Common myeloid progenitor, CD34-positive (primary cell): ENCODE data around the gene NXPH3.

Experiments used
- CTCF ChIA-PET: fragments of 350-600 bp; sonication (Branson Sonifier 250); formaldehyde crosslinking; loops from one replicate; lab custom pipeline; 2021; ENCODE audit warnings: antibody characterized with exemption; lab: Charles Lee
- POLR2A ChIA-PET: fragments of 350-600 bp; sonication (Branson Sonifier 250); formaldehyde crosslinking; loops from one replicate; lab custom pipeline; 2021; ENCODE audit warnings: antibody characterized with exemption; lab: Charles Lee
- DNase-seq, 3 donors: peaks; one replicate each; pipeline versions ENCODE4 v3.0.0 to v3.0.0-alpha.2; 2013
- H3K27ac ChIP-seq, 2 experiments: 1 replicate in 1 of 2; 2 replicates in 1 of 2; pipeline ENCODE4 v1.7.0; 2013; ENCODE audit warnings: inconsistent platforms in 2 of 2, low read length in 2 of 2, mild to moderate bottlenecking in 2 of 2, low read depth in 1 of 2, moderate library complexity in 1 of 2; ENCODE audit not compliant: severe bottlenecking in 2 of 2, insufficient read depth in 1 of 2, poor library complexity in 1 of 2
- H3K27me3 ChIP-seq, 5 experiments: replicated peaks in 2 of 5; 1 replicate in 3 of 5; 2 replicates in 2 of 5; pipeline versions ENCODE4 v1.6.1 to v1.7.0; 2013; ENCODE audit warnings: low read length in 4 of 5, mild to moderate bottlenecking in 2 of 5, moderate library complexity in 2 of 5, inconsistent platforms in 1 of 5; ENCODE audit not compliant: insufficient read depth in 5 of 5, control insufficient read depth in 4 of 5
- H3K36me3 ChIP-seq, 4 experiments: 1 replicate in 2 of 4; 2 replicates in 2 of 4; pipeline versions ENCODE4 v1.6.1 to v1.7.0; 2013; ENCODE audit warnings: low read length in 3 of 4, control low read depth in 1 of 4, mild to moderate bottlenecking in 1 of 4; ENCODE audit not compliant: control insufficient read depth in 4 of 4, insufficient read depth in 4 of 4
- H3K4me1 ChIP-seq, 4 experiments: 1 replicate in 3 of 4; 2 replicates in 1 of 4; pipeline versions ENCODE4 v1.6.1 to v1.7.1; 2013; ENCODE audit warnings: low read length in 3 of 4, mild to moderate bottlenecking in 3 of 4, control low read depth in 1 of 4, inconsistent platforms in 1 of 4, moderate library complexity in 1 of 4; ENCODE audit not compliant: control insufficient read depth in 4 of 4, insufficient read depth in 4 of 4; ENCODE audit errors: control extremely low read depth in 1 of 4
- H3K4me3 ChIP-seq, 7 experiments: 1 replicate in 4 of 7; 2 replicates in 3 of 7; pipeline versions ENCODE4 v1.5.1 to v1.7.0; 2013; ENCODE audit warnings: mild to moderate bottlenecking in 7 of 7, low read length in 6 of 7, moderate library complexity in 6 of 7, inconsistent platforms in 2 of 7, low read depth in 2 of 7, control low read depth in 1 of 7; ENCODE audit not compliant: insufficient read depth in 4 of 7, control insufficient read depth in 1 of 7; ENCODE audit errors: extremely low read depth in 1 of 7
- H3K9me3 ChIP-seq, 5 experiments: 1 replicate in 4 of 5; 2 replicates in 1 of 5; pipeline versions ENCODE4 v1.6.1 to v1.7.1; 2013; ENCODE audit warnings: low read length in 4 of 5, mild to moderate bottlenecking in 2 of 5, inconsistent platforms in 1 of 5, low read depth in 1 of 5, moderate library complexity in 1 of 5; ENCODE audit not compliant: control insufficient read depth in 4 of 5, insufficient read depth in 2 of 5; ENCODE audit errors: control extremely low read depth in 1 of 5
- WGBS: methylation state at CpG from one replicate; pipeline ENCODE4 v1.1.5; 2013; ENCODE audit not compliant: insufficient coverage; 5-methylcytosine and 5-hydroxymethylcytosine counted together

NXPH3 gene

DNA sequence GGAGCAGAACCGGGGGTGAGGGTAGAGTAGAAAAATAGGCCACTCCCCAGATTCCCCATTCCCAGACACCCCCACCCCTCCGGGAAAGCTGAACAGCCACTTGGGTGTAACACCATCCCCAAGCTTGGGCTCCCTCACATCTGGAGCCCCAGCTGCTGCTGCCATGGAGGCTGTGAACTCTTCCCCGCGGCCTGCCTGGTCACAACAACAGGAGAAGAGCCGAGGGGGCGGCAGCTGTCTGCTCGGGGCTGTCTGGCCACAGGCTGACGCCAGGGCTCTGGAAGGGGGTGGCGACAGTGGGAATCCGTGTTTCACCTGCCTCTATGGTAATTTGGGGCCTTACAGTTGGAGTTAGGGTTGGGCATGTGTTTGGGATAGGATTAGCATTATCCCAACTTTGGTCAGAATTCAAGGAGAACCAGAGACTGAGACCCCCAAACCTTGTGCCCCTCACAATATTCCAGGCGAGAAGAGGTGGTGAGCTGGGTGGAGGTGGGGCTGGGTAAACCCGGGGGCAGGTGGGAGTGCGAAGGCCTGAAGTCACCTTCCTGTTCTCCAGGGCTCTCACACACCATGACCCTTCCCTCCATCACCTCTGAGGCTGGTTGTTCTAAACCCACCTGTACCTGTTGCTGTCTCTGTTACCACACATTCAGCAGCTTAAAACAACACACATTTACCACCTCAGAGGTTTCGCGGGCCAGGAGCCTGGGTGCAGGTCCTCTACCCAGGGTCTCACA, 29.7 kb upstream of the NXPH3 start:
- CTCF ChIA-PET, result interaction anchor here (1.5 to 2.0 kb wide), 2 partner anchors 10 to 133 kb away, joined by 4 to 9 read pairs; no protein-coding TSS in a partner anchor

GRCh38 chr17:49546546-49547535, 28.8 kb upstream of the NXPH3 start:
- Histone ChIP-seq H3K27ac (no peak overlapping the region), H3K27me3 (no peaks in the 10 kb centered on the region), H3K9me3 (peaks cover 0 to 8% (median 0%) of the 10 kb centered on the region in 5 experiments), H3K4me3 (no peak overlapping the region), H3K36me3 (no peaks in the 10 kb centered on the region), H3K4me1 (no peaks in the 10 kb centered on the region)
- POLR2A ChIA-PET, result no interaction called here
- no peak for DNase-seq
- 96% methylated on average over 16 of the region's 18 CpGs for WGBS
- CTCF ChIA-PET, result interaction anchor here (1.0 to 2.3 kb wide), 4 partner anchors 11 to 140 kb away, joined by 3 to 9 read pairs (median 4); no protein-coding TSS in a partner anchor

More for the DNA sequence above, 29.7 kb upstream of the NXPH3 start:
- POLR2A ChIA-PET, result no interaction called here
- Histone ChIP-seq H3K4me1 (no peaks in the 10 kb centered on the region), H3K27ac (no peak overlapping the region), H3K9me3 (peaks cover 0 to 13% (median 0%) of the 10 kb centered on the region in 5 experiments), H3K4me3 (no peak overlapping the region), H3K36me3 (no peaks in the 10 kb centered on the region), H3K27me3 (no peaks in the 10 kb centered on the region)
- DNase-seq, result no peak
- 94% methylated on average over 13 of the region's 15 CpGs for WGBS

- Histone ChIP-seq H3K27ac (no peak overlapping the region), H3K27me3 (no peaks in the 10 kb centered on the region), H3K4me3 (no peak overlapping the region), H3K9me3 (peaks cover 0 to 8% (median 0%) of the 10 kb centered on the region in 5 experiments), H3K4me1 (no peaks in the 10 kb centered on the region), H3K36me3 (no peaks in the 10 kb centered on the region)
- CTCF ChIA-PET, result interaction anchor here (0.9 to 2.3 kb wide), 5 partner anchors 10 to 140 kb away, joined by 3 to 9 read pairs (median 4); no protein-coding TSS in a partner anchor
- POLR2A ChIA-PET, result no interaction called here
- no peak for DNase-seq
- WGBS, result 77% methylated on average over 8 of the region's 9 CpGs
Measured at GRCh38 chr17:49547566-49547965, 28.1 kb upstream of the NXPH3 start.

DNA sequence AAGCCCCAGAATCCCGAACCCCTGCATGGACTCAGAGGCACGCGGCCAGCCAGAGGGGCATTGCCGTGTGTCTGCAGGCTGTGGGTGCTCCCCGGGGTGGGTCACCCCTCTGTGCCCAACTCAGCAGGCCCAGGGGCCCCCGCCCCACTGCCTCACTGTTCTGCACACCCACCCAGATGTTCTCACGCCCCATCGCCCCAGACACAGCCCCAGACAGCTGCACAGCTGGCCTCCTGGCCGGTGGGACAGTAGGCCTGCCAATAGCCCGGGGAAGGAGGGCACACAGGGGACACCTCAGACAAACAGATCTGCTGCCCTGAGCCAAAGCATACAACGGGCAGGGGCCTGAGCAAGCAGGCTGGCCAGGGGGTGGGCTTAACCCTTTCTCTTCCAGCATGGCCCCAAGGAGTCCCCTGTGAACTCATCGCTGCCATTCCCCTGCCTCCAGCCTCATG, 27.6 kb upstream of the NXPH3 start:
- no peak overlapping the region for H3K27ac ChIP-seq
- no peaks in the 10 kb centered on the region for H3K27me3 ChIP-seq
- H3K4me1 ChIP-seq, result no peaks in the 10 kb centered on the region
- H3K9me3 ChIP-seq, result peaks cover 0 to 8% (median 0%) of the 10 kb centered on the region in 5 experiments
- no peak for DNase-seq
- H3K36me3 ChIP-seq, result no peaks in the 10 kb centered on the region
- CTCF ChIA-PET, result interaction anchor here (0.9 to 2.3 kb wide), 3 partner anchors 9 to 52 kb away, joined by 4 to 9 read pairs (median 6); no protein-coding TSS in a partner anchor
- H3K4me3 ChIP-seq, result no peak overlapping the region
- POLR2A ChIA-PET, result no interaction called here
- WGBS, result 92% methylated on average over 12 of the region's 12 CpGs

DNA sequence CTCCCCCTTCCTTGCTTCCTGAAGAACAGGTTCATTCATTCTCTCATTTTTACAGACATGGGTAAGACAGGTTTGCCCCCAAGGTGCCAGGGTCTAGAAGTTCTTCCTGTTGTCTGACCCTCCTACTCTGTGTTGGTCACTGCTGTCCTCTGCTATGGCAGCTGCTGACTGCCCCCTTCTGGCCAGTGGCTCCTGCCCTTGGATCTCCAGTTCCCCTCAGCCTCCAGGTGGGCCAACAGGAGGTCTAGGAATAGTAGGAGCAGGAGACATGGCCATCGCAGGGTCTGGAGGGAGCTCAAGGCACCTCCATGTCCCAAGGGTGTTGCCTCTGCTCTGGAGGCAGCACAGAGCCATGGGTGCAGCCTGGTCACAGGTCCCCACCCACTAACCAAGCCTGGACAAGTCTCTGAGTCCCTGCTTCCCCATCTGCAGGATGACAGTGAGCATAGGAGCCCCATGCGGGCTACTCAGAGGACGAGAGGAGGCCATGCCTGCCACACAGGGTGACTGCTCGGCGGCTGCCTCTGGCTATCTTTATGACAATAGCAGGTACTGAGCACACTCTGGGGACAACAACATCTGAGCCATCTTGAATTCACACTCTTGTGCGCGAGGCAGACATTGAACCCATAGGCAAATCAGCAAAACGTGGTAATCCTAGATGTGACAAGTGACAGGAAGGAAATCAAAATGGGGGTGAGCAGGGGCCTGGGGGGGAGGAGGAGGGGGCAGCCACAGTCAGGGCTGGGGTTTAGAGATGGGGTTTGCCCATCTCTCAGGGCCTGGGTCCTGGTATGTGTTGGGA, 27.0 kb upstream of the NXPH3 start:
- DNase-seq, result no peak
- WGBS, result 88% methylated on average over 7 of the region's 8 CpGs
- peaks cover 0 to 2% (median 0%) of the 10 kb centered on the region in 5 experiments for H3K9me3 ChIP-seq
- no peaks in the 10 kb centered on the region for H3K4me1 ChIP-seq
- H3K27me3 ChIP-seq, result no peaks in the 10 kb centered on the region
- H3K4me3 ChIP-seq, result no peak overlapping the region
- H3K27ac ChIP-seq, result no peak overlapping the region
- ChIA-PET POLR2A (no interaction called here), CTCF (interaction anchor here (0.9 to 2.3 kb wide), 3 partner anchors 9 to 28 kb away, joined by 3 to 9 read pairs (median 6); no protein-coding TSS in a partner anchor)
- H3K36me3 ChIP-seq, result no peaks in the 10 kb centered on the region

- POLR2A ChIA-PET, result no interaction called here
- no peak overlapping the region for H3K4me3 ChIP-seq
- CTCF ChIA-PET, result interaction anchor here (0.9 to 1.2 kb wide), 2 partner anchors 29 to 78 kb away, joined by 3 read pairs; no protein-coding TSS in a partner anchor
- WGBS, result 97% methylated on average over 3 of the region's 6 CpGs
- no peaks in the 10 kb centered on the region for H3K4me1 ChIP-seq
- H3K27me3 ChIP-seq, result no peaks in the 10 kb centered on the region
- H3K9me3 ChIP-seq, result no peaks in the 10 kb centered on the region
- no peak for DNase-seq
- no peaks in the 10 kb centered on the region for H3K36me3 ChIP-seq
- no peak overlapping the region for H3K27ac ChIP-seq
Measured at GRCh38 chr17:49549311-49549605, 26.4 kb upstream of the NXPH3 start.
